ENCODE measurements around the gene GRAMD4. TPM values are rescaled to one million over a fixed set of nuclear protein-coding genes. Genes with fewer than 3 reads are reported as not detected.
A peak's percentile ranks its signal among the peaks of the same experiment; 100 is the strongest.
"Not testable (repeated sequence)": the region's sequence is repeated elsewhere in the genome, so short reads cannot be mapped to it uniquely, and the experiment has no call there.

The GRAMD4 gene
- total RNA-seq, 2 donors from 2014 or later = 178 to 213 TPM

DNA sequence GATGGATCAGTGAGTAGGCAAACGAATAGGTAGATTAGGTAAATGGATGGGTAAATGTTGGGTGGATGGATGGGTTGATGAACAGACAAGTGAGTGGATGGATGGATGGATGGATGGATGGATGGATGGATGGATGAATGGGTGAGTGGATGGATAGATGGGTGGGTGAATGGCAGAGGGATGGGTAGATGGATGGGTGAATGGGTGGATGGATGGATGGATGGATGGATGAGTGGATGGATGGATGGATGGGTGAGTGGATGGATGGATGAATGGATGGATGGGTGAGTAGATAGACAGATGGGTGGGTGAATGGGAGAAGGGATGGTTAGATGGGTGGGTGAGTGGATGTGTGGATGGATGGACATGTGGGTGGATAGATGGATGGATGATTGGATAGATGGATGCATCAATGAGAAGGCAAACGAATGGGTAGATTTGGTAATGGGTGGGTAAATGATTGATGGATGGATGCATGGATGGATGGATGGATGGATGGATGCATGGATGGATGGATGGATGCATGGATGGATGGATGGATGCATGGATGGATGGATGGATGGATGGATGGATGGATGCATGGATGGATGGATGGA is 28.1 kb downstream of the GRAMD4 start:
- ATAC-seq; intact Hi-C loops (cut with DNase I, micrococcal nuclease); DNase-seq: not testable (repeated sequence)

DNA sequence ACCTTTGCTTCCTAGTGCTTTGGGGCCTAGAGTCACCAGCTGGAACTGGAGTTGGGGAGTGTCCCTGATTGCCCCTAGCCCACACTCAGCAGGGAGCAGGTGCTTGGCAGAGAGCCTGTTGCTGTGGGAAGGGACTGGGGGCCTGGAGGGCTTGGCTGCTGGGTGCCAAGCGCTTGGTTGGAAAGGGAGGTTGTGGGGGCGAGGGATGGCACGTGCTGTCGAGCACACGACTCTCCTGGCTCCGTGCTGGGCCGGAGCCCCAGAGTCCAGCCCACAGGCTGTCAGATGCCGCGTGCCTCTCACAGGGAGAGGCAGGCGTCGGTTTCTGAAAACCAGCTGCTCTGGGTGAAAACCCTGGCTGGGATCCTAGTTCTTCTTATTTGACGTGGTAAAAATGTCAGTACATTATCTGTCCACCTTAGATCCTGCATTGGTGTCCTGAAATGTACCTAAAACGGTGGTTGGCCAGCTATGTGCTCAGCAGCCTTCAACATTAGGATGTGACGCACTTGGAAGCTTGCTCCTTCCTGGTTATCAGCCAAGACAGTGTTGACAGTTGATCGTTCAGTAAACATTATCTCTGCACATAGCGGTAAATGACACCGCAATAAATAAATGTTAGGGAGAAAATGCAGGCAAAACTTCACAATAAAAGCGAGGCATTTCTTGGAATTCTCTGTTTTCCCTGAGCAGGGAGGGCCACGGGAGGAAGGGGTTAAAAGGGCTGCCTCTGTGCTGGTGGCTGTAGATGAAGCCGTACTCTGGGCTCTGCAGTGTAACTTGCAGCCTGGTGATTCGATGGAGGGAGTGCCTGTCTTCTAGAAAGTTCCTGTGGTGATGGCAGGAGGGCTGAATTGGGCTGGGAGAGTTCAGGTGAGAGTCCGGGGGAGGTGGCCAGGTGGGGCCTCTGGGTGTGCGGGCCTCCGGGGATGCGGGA is 29.2 kb downstream of the GRAMD4 start:
- DNase-seq = no peak
- ATAC-seq = no peak
- intact Hi-C loops (cut with DNase I, micrococcal nuclease) = no loop called here

DNA sequence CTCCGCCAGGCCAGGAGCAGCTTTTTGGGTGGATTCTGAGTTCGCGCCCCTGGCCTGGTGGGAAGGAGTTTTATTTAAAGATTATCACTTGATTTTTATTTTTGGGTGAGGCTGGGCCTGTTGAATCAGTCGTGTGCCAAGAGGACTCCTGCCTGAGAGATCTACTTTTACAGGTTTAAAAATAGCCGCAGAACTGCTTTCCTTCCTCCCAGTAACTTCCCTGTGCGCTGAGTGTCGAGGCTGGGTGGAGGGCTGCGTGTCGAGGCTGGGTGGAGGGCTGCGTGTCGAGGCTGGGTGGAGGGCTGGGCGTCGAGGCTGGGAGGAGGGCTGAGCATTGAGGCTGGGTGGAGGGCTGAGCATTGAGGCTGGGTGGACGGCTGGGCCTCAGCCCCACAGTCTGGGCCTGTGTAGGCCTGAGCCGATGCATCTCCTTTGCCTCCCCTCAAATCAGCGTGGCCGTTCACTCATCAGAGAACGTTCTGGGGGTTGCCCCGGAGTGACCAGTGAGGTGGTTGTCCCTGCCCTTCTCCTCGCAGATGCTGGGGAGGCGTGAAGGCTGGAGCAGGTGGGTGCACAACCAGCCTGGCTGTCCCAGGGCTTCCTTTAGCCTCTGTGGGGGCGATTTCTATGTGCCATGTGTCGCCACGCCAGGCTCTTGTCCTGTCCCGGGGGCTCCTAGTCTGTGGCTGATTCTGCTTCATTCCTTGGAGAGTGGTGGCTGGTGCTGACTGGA is 30.1 kb downstream of the GRAMD4 start:
- no peak for ATAC-seq
- DNase-seq = no peak
- intact Hi-C loops (cut with DNase I, micrococcal nuclease) = no loop called here

DNA sequence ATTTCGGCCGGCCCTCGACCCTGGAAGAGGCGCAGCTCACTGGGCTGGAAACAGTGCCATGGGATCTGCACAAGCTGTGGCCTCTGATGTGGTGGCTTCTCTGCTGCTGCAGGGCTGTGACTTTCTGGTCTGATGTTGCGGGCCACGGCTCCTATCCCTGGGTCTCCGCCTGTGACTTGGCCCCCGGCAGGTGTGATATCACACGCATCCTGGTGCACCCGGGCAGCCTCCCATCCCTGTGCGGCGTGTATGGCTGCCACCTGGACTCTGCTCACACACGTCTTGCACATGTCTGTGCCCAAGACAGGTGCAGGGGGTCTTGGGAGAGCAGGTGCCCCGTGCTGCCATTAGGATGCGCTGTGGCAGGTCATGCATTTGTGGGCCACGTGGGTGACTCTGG is 31.1 kb downstream of the GRAMD4 start:
- DNase-seq (no peak), ATAC-seq (no peak)
- intact Hi-C loops (cut with DNase I, micrococcal nuclease) = no loop called here

DNA sequence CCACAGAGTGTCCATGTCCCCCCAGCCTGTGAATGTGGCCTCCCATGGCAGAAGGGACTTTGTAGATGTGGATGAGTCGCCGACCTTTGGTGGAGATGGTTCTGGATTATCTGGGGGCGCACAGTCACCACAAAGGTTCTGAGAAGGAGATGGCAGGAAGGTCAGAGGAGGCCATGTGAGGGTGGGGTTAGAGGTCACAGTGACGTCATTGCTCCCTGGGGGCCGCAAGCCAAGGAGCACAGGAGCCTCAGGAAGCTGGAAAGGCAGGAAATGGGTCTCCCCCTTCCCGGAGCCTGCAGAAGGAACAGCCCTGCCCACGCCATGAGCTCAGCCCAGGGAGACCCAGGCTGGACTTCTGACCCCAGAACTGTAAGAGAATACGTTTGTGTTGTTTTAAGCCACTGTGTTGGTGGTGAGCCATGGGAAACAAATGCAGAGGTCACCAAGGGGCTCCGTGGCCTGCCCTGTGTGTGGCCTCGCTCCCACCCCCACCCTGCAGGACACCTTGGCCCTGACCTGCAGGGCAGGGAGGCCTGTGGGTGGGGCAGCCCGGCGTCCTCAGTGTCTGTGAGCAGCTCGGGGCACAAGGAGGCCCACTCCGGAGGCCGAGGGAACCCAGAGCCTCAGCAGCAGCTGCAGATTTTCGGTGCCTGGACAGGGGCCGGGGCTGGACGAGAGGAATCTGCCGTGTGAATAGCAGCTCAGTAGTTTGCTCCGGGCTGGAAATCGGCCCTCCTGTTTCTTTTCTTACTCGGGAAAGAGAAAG is 32.1 kb downstream of the GRAMD4 start:
- ATAC-seq (peak; percentile 76), DNase-seq (peak in 1 of 2 donors; percentile 49)
- intact Hi-C loops (cut with DNase I, micrococcal nuclease) = no loop called here

DNA sequence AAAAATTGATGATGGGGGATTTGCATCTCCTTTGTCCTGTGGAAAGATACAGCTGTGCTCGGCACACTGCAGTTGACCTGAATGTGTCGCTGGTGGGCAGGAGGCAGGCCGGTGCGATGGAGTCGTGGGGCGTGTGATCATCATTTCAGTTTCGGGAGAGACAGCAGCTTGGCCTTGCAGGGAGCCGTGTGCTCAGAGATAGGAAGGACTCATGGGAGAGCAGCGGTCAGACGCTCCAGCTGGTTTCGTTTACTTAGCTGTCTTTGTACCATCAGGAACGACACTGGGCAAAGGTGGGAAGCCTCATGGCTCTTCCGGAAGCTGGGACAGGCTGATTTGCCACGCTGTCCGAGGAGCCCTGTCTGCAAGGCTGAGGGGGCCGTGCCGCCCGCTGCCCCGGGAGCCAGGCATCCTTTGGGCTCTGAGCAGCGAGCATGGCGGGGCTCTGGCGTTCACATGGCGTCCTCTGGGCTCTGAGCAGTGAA is 32.7 kb downstream of the GRAMD4 start:
- ATAC-seq (peak; percentile 11), DNase-seq (no peak)
- intact Hi-C loops (cut with DNase I, micrococcal nuclease) = no loop called here

DNA sequence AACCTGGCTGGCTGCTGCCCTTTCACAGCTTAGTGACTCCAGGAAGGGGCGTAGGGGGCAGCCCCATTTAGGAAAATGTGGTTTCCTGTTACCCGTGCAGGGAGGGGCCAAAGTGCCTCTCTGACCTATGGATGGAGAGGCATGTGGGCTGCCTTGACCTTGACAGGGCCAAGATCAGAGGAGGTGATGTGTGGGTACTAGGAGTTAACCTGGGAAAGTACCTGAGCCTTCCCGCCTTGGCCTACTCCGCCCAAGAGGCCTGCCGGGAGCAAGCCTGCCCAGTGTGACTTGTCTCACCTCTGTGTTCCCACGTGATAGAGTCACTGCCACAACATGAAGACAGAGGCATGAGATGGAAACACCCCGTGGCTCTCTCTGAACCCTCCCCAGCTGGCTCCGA is 33.4 kb downstream of the GRAMD4 start:
- DNase-seq (no peak), ATAC-seq (peak; percentile 59)
- intact Hi-C loops (cut with DNase I, micrococcal nuclease) = no loop called here

DNA sequence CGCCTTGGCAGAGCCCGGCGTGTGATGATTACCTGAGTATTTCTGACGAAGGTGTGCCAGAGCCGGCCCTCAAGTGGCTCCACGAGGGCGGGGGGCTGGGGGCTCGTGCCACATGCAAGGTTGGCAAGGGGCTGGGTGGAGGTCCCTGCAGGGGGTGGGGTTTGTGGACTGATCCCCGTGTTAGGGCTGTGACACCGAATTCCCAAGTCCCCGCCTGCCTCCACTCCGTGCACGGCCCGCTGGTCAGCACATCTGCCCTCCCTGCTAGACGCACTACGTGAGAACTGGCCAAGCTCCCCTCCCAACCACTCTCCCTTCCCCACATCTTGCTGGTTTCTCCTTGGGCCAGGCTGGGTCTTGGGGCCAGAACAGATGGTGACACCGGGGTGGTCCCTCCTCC is 34.2 kb downstream of the GRAMD4 start:
- intact Hi-C loops (cut with DNase I, micrococcal nuclease) = no loop called here
- ATAC-seq (no peak), DNase-seq (no peak)

DNA sequence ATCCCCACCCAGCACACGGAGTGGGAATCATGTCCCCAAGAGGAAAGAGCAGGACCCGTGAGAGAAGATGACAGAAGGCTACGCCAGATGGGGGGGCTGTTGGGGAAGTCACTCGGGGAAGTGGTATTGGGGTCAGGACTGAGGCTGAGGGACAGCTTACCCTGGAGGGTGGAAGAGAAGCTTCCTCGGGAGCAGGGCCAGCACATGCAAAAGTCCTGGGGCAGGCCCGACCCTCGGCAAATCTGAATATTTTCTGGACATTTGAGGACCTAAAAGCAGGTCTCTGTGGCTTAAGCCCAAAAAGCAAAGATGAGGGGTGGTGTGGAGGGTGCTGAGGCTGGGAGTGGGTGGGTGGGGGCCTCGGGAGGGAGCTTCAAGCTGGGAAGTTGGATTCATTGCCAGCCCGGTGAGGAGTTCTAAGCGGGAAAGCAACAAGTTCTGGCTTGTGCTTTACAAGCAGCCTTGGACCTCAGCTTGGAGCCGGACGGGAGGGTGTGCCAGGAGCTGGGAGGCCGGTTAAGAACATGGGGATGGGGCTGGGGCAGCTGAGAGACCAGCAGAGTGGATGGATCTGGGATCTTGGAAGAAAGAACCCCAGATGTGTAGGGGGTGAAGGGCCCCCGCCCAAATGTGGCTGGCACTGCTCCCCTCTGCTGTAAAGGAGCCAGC is 34.9 kb downstream of the GRAMD4 start:
- no peak for ATAC-seq
- intact Hi-C loops (cut with DNase I, micrococcal nuclease) = no loop called here
- DNase-seq = no peak

DNA sequence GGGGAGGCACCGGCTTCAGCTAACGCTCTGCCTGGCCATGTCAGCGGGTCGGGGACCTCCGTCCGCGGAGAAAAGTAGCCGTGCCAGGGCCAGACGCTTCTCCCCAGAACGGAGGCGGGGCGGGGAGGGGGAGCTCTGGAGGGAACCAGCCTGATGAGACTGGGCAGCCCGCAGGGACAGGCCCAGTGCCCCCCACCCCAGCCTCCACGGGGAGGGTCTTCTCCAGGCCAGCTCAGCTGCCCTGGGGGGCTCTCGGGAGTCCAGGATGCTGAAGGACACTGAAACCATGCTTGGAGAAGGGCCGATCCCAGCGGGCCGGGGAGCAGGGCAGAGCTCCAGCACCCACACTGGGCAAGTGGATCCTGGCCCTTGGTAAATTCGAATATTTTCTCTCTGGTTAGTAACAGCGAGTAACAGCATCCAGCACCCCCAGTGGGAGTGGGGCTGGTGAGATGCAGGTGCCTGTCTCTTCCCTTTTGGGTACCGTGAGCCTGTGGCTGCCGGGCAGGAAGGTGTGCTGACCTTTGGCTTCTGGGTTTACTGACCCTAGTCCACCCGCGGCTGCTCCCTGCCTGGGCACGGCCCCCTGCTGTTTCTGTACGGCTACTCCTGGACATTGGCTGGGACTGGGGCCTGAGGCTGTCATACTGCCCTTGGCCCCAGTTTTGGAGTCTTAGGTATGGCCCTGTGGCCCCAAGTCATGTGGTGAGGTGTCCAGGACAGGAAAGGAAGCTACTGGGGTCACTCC is 35.8 kb downstream of the GRAMD4 start:
- ATAC-seq (no peak), DNase-seq (no peak)
- intact Hi-C loops (cut with DNase I, micrococcal nuclease) = no loop called here

DNA sequence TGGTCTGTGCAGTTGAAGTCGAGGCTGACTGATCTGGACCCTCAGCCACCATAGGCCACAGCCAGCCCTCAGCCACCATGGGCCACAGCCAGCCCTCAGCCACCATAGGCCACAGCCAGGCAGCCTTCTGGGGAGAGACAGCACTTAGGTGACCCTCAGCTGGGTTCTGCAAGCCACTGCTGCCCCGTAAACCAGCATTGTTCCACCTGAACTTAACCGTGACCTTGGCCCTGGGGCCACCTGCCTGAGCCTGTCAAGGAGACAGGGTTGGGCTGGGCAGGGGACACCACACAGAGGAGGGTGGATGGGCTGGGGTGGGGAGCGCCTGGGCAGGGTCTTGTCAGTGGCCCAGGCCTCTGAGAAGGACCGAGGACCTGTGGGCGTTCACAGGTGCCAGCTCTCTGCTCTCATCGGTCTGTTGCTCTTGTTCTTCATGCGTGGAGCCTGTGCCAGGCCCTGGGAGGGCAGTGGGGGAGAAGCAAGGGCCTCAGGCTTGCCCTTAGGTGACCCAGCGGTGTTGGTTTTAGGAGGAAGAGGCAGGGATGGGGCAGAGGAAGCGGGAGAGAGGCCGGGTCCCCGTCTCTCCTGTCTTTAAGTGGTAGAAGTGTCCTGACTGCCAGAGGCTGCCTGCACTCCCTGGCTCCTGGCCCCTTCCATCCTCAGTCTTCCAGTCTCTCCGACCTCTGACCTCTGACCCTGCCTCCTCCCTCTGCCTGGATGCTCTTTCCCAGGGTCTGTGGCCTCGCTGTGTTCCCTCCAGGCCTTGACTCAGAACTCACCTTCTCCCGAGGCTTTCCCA is 36.9 kb downstream of the GRAMD4 start:
- ATAC-seq (no peak), DNase-seq (no peak)
- intact Hi-C loops (cut with DNase I, micrococcal nuclease) = no loop called here

DNA sequence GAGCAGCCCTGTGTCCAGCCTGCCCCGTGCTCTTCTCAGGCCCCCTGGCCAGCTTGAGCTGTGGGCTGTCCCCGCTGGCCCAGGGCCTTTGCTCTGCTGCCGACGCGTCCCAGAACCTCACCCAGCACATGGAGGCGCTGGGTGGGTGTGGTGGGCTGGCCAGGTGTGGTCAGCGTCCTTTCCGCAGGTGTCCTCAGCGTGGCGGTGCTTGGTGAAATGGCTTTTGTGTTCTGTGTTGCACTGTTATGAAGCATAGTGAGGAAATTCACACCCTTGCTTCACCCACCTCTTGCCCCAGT is 37.4 kb downstream of the GRAMD4 start:
- ATAC-seq = no peak
- DNase-seq = no peak
- intact Hi-C loops (cut with DNase I, micrococcal nuclease) = no loop called here

DNA sequence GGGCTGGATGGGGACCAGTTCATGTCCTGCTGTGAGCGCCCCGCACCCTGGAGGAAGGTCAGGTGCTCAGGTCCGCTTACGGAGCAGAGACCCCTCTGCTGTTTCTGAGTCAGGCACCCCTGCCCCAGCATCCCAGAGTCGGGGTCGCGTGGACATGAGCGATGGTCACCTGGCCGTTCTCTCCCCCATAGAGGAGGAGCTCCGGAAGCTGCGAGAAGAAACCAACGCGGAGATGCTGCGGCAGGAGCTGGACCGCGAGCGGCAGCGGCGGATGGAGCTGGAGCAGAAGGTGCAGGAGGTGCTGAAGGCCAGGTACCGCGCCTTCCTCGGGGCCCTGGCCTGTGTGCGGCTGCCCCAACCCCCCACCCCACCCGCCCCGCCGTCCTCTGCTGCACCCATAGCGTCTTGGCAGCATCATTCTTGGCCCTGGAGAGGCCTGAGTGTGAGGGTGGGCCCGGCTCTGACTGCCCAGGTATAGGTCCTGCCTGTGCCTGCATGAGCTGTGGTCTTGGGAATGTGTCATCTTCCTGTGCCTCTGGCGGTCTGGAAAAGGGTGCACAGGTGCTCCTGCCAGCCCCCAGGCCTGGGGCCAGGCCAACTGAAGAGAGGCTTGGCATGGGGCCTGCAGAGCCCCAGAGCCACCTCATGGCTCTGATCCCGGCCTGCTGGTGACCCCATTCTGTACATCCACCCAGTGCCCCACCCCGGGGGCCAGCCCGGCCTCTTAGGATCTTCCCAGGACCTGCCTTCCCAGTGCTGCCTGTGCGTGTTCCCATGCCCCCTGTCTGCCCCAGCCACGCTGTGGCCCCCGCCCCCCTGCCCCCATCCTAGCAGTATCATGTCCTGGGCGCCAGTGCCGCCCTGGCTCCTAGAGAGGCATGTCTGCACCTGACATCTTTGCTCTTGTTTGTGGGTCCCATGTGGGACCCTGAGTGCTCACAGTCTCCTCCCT is 38.1 kb downstream of the GRAMD4 start:
- intact Hi-C loops (cut with DNase I, micrococcal nuclease) = no loop called here
- ATAC-seq (no peak), DNase-seq (no peak)

DNA sequence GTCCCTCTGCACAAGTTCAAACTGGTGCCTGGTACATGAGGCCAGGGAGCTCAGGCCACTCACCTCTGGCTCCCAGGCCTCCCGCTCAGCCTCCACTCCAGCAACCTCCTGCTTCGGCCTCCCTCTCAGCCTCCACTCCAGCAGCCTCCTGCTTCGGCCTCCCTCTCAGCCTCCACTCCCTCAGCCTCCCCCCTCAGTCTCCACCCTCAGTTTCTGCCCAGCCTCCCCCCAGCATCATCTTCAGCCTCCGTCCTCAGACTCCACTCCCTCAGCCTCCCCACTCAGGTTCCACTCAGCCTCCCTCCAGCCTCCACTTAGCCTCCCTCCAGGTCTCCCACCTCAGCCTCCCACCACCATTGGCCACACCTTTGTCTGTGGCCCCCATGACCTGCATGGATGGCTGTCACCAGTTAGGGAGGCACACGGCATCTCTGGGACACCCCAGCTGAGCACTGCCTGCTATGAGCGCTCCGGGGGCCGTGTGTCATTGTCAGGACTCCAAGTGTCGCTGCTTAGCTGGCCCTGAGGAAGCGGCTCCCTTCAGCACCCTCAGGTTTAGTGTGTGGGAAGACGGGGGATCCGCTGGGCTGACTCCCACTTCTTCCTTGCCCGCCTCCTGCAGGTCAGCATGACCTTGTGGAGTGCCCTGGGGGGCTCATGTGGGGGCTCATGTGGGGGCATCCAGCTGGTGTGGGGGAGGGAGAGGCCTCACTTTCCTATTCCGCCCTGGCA is 39.0 kb downstream of the GRAMD4 start:
- intact Hi-C loops (cut with DNase I, micrococcal nuclease) = no loop called here
- DNase-seq = no peak
- no peak for ATAC-seq

DNA sequence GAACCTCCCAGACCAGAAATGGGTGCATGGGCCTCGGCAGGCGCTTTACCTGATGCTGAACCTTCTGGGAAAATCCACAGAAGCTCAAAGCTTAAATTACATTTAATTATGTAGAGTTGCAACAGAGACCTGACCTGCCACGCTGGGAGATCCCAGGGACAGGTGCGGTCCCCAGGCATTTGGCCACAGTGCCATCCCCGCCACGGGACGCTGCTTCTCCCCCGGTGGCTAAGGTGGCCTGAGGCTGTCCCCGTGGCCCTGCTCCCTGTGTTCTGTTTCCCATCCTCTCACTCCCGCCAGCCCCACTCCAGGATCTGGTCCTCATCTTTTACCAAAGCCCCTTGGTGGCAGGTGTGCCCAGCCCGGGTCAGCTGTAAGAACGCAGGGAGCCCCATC is 39.6 kb downstream of the GRAMD4 start:
- intact Hi-C loops (cut with DNase I, micrococcal nuclease) = no loop called here
- no peak for ATAC-seq

More for the DNA sequence above, 39.6 kb downstream of the GRAMD4 start:
- DNase-seq = no peak

Data from left colon (tissue), 2 donors.